GM23338 (cell line): ENCODE data around the gene RAB40B. TPM values are rescaled to one million over a fixed set of nuclear protein-coding genes. Genes with fewer than 3 reads are reported as not detected.
"Not testable (repeated sequence)": the region's sequence is repeated elsewhere in the genome, so short reads cannot be mapped to it uniquely, and the experiment has no call there.

ENCODE experiments used
- ATAC-seq: fragments of 200-7000 bp; cut with Tn5 transposase; 3 replicates; pipeline ENCODE4 v1.9.1; 2020
- DNase-seq: peaks from one replicate; pipeline ENCODE4 v3.0.0-alpha.2; 2015; ENCODE audit warnings: low spot score
- H2AFZ ChIP-seq: fragments of 200-600 bp; sonication (generic); 2 replicates; pipeline ENCODE4 v1.8.0; 2016; ENCODE audit warnings: antibody characterized with exemption, mild to moderate bottlenecking, moderate library complexity
- H3F3A ChIP-seq: fragments of 200-600 bp; sonication (generic); replicated peaks from 2 replicates; pipeline ENCODE4 v1.8.0; 2017; ENCODE audit warnings: antibody characterized with exemption, mixed run types, low read depth
- H3K27ac ChIP-seq: fragments of 200-600 bp; sonication (generic); 2 replicates; pipeline ENCODE4 v1.6.1; 2016; ENCODE audit warnings: low read depth
- H3K27me3 ChIP-seq: fragments of 200-600 bp; sonication (generic); 2 replicates; pipeline ENCODE4 v1.8.0; 2016; ENCODE audit warnings: mild to moderate bottlenecking, mixed run types, moderate library complexity; ENCODE audit not compliant: insufficient read depth
- H3K36me3 ChIP-seq: fragments of 200-600 bp; sonication (generic); 2 replicates; pipeline ENCODE4 v1.8.0; 2016; ENCODE audit warnings: mild to moderate bottlenecking; ENCODE audit not compliant: insufficient read depth
- H3K4me1 ChIP-seq: fragments of 200-600 bp; sonication (generic); 2 replicates; pipeline ENCODE4 v1.8.0; 2016; ENCODE audit warnings: mild to moderate bottlenecking, moderate library complexity; ENCODE audit not compliant: insufficient read depth
- H3K4me2 ChIP-seq: fragments of 200-600 bp; sonication (generic); 2 replicates; pipeline ENCODE4 v1.7.1; 2017; ENCODE audit warnings: mixed run types
- H3K4me3 ChIP-seq: fragments of 200-600 bp; sonication (generic); 2 replicates; pipeline ENCODE4 v1.6.1; 2016; ENCODE audit warnings: mixed run types
- H3K79me2 ChIP-seq: fragments of 200-600 bp; sonication (generic); replicated peaks from 2 replicates; pipeline ENCODE4 v1.8.0; 2017; ENCODE audit warnings: mild to moderate bottlenecking; ENCODE audit not compliant: insufficient read depth
- H3K9me2 ChIP-seq: fragments of 200-600 bp; sonication (generic); 2 replicates; pipeline ENCODE4 v1.8.0; 2017; ENCODE audit not compliant: insufficient read depth
- H4K20me1 ChIP-seq: fragments of 200-600 bp; sonication (generic); replicated peaks from 2 replicates; pipeline ENCODE4 v1.8.0; 2017; ENCODE audit warnings: mild to moderate bottlenecking; ENCODE audit not compliant: insufficient read depth
- H3K27ac Mint-ChIP-seq: 2 replicates; pipeline ENCODE4 v1.8.0; 2020; ENCODE audit warnings: inconsistent platforms, mild to moderate bottlenecking, moderate library complexity, mixed read lengths
- H3K27me3 Mint-ChIP-seq: 3 replicates; pipeline ENCODE4 v1.8.0; 2022; ENCODE audit warnings: low read depth, mild to moderate bottlenecking, moderate library complexity, mixed read lengths, inconsistent platforms; ENCODE audit not compliant: insufficient read depth, poor library complexity
- H3K36me3 Mint-ChIP-seq: 3 replicates; pipeline ENCODE4 v1.8.0; 2021; ENCODE audit warnings: low read depth, mild to moderate bottlenecking, inconsistent platforms, moderate library complexity, mixed read lengths
- H3K4me1 Mint-ChIP-seq: 3 replicates; pipeline ENCODE4 v1.8.0; 2020; ENCODE audit warnings: mild to moderate bottlenecking, inconsistent platforms, mixed read lengths
- H3K4me3 Mint-ChIP-seq: 3 replicates; pipeline ENCODE4 v1.8.0; 2021; ENCODE audit warnings: moderate library complexity, mild to moderate bottlenecking, inconsistent platforms, mixed read lengths
- H3K9me3 Mint-ChIP-seq: 3 replicates; pipeline ENCODE4 v1.8.0; 2020; ENCODE audit warnings: moderate library complexity, mild to moderate bottlenecking, inconsistent platforms, mixed read lengths
- ETS1 ChIP-seq: IDR thresholded peaks from 2 replicates; pipeline ENCODE4 v1.6.1; 2016; ENCODE audit warnings: antibody characterized with exemption
- EZH2 ChIP-seq: fragments of 200-600 bp; sonication (generic); IDR thresholded peaks from one replicate; pipeline ENCODE4 v1.8.0; 2017; ENCODE audit warnings: antibody characterized with exemption, mild to moderate bottlenecking, low read depth; ENCODE audit not compliant: unreplicated experiment
- EZH2phosphoT487 ChIP-seq: fragments of 200-600 bp; sonication (generic); IDR thresholded peaks from one replicate; pipeline ENCODE4 v1.8.1; 2018; ENCODE audit warnings: antibody characterized with exemption; ENCODE audit not compliant: unreplicated experiment
- ZNF462 ChIP-seq: fragments of 250-450 bp; sonication (Bioruptor Pico); IDR thresholded peaks from 2 replicates; pipeline ENCODE4 v1.5.0; 2020; ENCODE audit warnings: mild to moderate bottlenecking, moderate library complexity
- polyA plus RNA-seq: library from polyadenylated mRNA; unstranded; fragments of >200 nt; fragmentation: Nextera tagmentation; extraction: Ambion mirVana; gene quantifications from 2 replicates; pipeline ENCODE4 v1.2.1, GENCODE V29; 2016
- total RNA-seq: library from RNA; depleted of rRNA; stranded (reverse); fragments of >200 nt; shearing (Covaris generic); gene quantifications from 2 replicates; pipeline ENCODE4 v1.2.3, GENCODE V29; 2014
- TF ChIP-seq, protein P1 (sequence below): IDR thresholded peaks from one replicate; pipeline ENCODE4 v1.6.1; 2018; ENCODE audit warnings: antibody characterized with exemption; ENCODE audit not compliant: unreplicated experiment

RAB40B gene
- total and polyA plus RNA-seq, 2 experiments from 2014 or later, result 4.2 to 5.2 TPM

- no peaks in the 10 kb centered on the region for H3K36me3 ChIP-seq
- DNase-seq, result no peak
- ATAC-seq, result no peak
- H3K27ac ChIP-seq, result no peak overlapping the region
- no peaks in the 10 kb centered on the region for H3K4me1 ChIP-seq
- no peak overlapping the region for H2AFZ ChIP-seq
- Mint-ChIP-seq H3K27ac (no peak overlapping the region), H3K4me1 (no peaks in the 10 kb centered on the region), H3K36me3 (no peaks in the 10 kb centered on the region; the same call in 2 of the 3 replicates), H3K9me3 (peaks cover 4% of the 10 kb centered on the region; the same call in 1 of the 3 replicates), H3K27me3 (peaks cover 13% of the 10 kb centered on the region), H3K4me3 (no peak overlapping the region)
- no peaks in the 10 kb centered on the region for H4K20me1 ChIP-seq
- H3K79me2 ChIP-seq, result no peaks in the 10 kb centered on the region
- no peaks in the 10 kb centered on the region for H3K9me2 ChIP-seq
- no peak overlapping the region for H3K4me2 ChIP-seq
- H3K4me3 ChIP-seq, result no peak overlapping the region
- no peaks in the 10 kb centered on the region for H3F3A ChIP-seq
- TF ChIP-seq ZNF462 (CRISPR knock-in tag) (no peak), ETS1 (no peak), EZH2phosphoT487 (no peak), EZH2 (no peak)
- TF ChIP-seq, protein P1, sequence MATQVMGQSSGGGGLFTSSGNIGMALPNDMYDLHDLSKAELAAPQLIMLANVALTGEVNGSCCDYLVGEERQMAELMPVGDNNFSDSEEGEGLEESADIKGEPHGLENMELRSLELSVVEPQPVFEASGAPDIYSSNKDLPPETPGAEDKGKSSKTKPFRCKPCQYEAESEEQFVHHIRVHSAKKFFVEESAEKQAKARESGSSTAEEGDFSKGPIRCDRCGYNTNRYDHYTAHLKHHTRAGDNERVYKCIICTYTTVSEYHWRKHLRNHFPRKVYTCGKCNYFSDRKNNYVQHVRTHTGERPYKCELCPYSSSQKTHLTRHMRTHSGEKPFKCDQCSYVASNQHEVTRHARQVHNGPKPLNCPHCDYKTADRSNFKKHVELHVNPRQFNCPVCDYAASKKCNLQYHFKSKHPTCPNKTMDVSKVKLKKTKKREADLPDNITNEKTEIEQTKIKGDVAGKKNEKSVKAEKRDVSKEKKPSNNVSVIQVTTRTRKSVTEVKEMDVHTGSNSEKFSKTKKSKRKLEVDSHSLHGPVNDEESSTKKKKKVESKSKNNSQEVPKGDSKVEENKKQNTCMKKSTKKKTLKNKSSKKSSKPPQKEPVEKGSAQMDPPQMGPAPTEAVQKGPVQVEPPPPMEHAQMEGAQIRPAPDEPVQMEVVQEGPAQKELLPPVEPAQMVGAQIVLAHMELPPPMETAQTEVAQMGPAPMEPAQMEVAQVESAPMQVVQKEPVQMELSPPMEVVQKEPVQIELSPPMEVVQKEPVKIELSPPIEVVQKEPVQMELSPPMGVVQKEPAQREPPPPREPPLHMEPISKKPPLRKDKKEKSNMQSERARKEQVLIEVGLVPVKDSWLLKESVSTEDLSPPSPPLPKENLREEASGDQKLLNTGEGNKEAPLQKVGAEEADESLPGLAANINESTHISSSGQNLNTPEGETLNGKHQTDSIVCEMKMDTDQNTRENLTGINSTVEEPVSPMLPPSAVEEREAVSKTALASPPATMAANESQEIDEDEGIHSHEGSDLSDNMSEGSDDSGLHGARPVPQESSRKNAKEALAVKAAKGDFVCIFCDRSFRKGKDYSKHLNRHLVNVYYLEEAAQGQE, result no peak
- H3K27me3 ChIP-seq, result no peaks in the 10 kb centered on the region
Observed at GRCh38 chr17:82655038-82655479, 43.4 kb downstream of the RAB40B start.

DNA sequence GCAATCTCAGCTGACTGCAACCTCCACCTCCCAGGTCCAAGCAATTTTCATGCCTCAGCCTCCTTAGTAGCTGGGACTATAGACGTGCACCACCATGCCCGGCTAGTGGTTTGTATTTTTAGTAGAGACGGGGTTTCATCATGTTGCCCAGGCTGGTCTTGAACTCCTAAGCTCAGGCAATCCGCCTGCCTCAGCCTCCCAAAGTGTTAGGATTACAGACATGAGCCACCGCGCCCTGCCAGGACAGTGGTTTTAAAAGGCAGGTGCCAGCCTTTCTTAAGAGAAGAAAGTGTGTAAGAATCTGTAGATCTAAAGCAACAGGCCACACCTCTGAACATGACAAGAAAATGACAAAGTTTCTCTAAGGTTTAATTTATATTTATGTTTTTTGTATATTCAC is 43.9 kb downstream of the RAB40B start:
- H3K4me3 Mint-ChIP-seq, DNase-seq, H3K4me1 ChIP-seq, H3K9me3 Mint-ChIP-seq, H3K36me3 Mint-ChIP-seq, H3K27ac ChIP-seq, H3K27ac Mint-ChIP-seq, H3K9me2 ChIP-seq, H3K4me2 ChIP-seq, H3K36me3 ChIP-seq, H3K4me3 ChIP-seq, ATAC-seq, H3K27me3 ChIP-seq, H4K20me1 ChIP-seq, H3K79me2 ChIP-seq, H2AFZ ChIP-seq, H3K4me1 Mint-ChIP-seq, H3F3A ChIP-seq: not testable (repeated sequence)
- H3K27me3 Mint-ChIP-seq, result peaks cover 10% of the 10 kb centered on the region
